Right lobe of liver (tissue), 6 donors: ENCODE measurements around the gene ITGA11. TPM values are rescaled to one million over a fixed set of nuclear protein-coding genes. Genes with fewer than 3 reads are reported as not detected.
A peak's percentile ranks its signal among the peaks of the same experiment; 100 is the strongest.

Experiments used
- ATAC-seq, 4 donors: fragments of 200-7000 bp; cut with Tn5 transposase; one replicate each; pipeline ENCODE4 v1.9.1; 2020; ENCODE audit warnings: mild to moderate bottlenecking in 4 of 4, moderate library complexity in 4 of 4
- DNase-seq, 3 donors: peaks; one replicate each; pipeline ENCODE4 v3.0.0-alpha.2; 2020
- H3K27ac ChIP-seq, 3 donors: fragments of 200-600 bp; one replicate each; pipeline ENCODE4 v1.8.0; 2022
- H3K27me3 ChIP-seq, 2 donors: fragments of 200-600 bp; one replicate each; pipeline ENCODE4 v1.8.0; 2022
- H3K36me3 ChIP-seq, 4 donors: fragments of 200-600 bp; sonication (generic) in 1 of 4; one replicate each; pipeline versions ENCODE4 v1.5.1 to v1.8.0; 2017 to 2022; ENCODE audit warnings: control low read depth in 1 of 4
- H3K4me1 ChIP-seq, 4 donors: fragments of 200-600 bp; sonication (generic) in 1 of 4; one replicate each; pipeline versions ENCODE4 v1.5.1 to v1.8.0; 2017 to 2022; ENCODE audit warnings: control low read depth in 1 of 4
- H3K4me3 ChIP-seq, 3 donors: fragments of 200-600 bp; one replicate each; pipeline ENCODE4 v1.8.0; 2022
- H3K9me3 ChIP-seq, 4 donors: fragments of 200-600 bp; sonication (generic) in 1 of 4; one replicate each; pipeline versions ENCODE4 v1.5.1 to v1.8.0; 2017 to 2022; ENCODE audit warnings: control low read depth in 1 of 4
- POLR2A ChIP-seq: fragments of 450-650 bp; IDR thresholded peaks from one replicate; pipeline ENCODE4 v1.6.1; 2017; ENCODE audit warnings: antibody characterized with exemption, mild to moderate bottlenecking
- WGBS: methylation state at CpG from one replicate; pipeline ENCODE4 v1.1.6; 2018; ENCODE audit warnings: low coverage, low lambda C conversion rate; ENCODE audit not compliant: insufficient coverage; ENCODE audit errors: missing lambda C conversion rate; 5-methylcytosine and 5-hydroxymethylcytosine counted together
- intact Hi-C, 2 donors: fragments of 100-400 bp; cut with DNase I; formaldehyde crosslinking; loops; one replicate each; pipeline versions ENCODE4 v1.11.2 to v1.14.1; 2022
- total RNA-seq, 6 experiments: library from RNA; depleted of rRNA in 2 of 6; stranded (reverse); fragments of >200 nt in 2 of 6; fragmentation: NEBNext Ultra II Directional in 3 of 6; extraction: Animal tissue kit (Norgen Biotek cat#: 25700) in 3 of 6; gene quantifications; one replicate each; pipeline versions ENCODE4 v1.1.0 to v1.2.4, GENCODE V29; 2016 to 2023
- TF ChIP-seq, protein P1 (sequence below), 4 donors: fragments of 200-600 bp in 3 of 4; fragments of 450-650 bp in 1 of 4; IDR thresholded peaks; one replicate each; pipeline versions ENCODE4 v1.5.1 to v1.8.0; 2016 to 2022; ENCODE audit warnings: antibody characterized with exemption in 4 of 4, mild to moderate bottlenecking in 2 of 4
- donor health status: DM: no; HTN: yes; CAD: no.
- donor health status: DM: no; HTN: no; CAD: no.
- donor health status: DM: no; HTN: no; CAD: no.
- donor health status: DM: no; HTN: yes; CAD: no.
- donor health status: DM: no; HTN: yes; CAD: no.

Gene ITGA11
- total RNA-seq, 6 experiments from 2014 or later, result 0.51 to 1.4 (median 0.73) TPM

DNA sequence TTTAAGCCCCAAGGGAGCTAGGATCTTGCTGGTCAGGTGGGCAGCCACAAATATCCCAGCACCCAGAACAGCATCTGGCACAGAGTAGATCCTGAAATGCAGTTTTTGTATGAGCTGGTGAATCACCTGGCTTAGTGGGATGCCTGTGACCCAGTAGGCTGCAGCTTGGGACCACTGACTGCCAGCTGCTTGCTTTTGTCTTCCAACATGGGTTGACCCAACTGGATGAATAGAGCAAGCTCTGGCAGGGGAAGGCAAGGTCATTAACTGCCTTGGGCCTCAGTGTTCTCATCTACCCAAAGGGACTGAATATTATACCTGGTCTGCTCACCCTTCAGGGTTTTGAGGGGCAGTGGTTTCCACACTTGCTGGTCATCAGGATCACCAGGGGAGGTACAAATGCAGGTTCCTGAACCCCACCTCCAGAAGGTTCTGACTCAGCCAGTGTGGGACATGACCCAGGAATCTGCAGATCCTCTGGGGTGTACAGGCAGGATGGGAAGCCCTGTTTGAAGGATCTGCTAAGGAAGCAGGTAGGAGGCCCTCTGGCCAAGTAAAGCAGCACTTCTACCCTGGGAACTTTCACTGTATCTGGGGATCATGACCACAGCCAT, 55.4 kb downstream of the ITGA11 start:
- H3K27me3 ChIP-seq, result no peaks in the 10 kb centered on the region
- ATAC-seq, result no peak
- H3K27ac ChIP-seq, result no peak overlapping the region
- H3K9me3 ChIP-seq, result no peaks in the 10 kb centered on the region
- H3K4me1 ChIP-seq, result no peaks in the 10 kb centered on the region
- no peak for DNase-seq
- intact Hi-C loops, result no loop called here
- TF ChIP-seq, protein P1, sequence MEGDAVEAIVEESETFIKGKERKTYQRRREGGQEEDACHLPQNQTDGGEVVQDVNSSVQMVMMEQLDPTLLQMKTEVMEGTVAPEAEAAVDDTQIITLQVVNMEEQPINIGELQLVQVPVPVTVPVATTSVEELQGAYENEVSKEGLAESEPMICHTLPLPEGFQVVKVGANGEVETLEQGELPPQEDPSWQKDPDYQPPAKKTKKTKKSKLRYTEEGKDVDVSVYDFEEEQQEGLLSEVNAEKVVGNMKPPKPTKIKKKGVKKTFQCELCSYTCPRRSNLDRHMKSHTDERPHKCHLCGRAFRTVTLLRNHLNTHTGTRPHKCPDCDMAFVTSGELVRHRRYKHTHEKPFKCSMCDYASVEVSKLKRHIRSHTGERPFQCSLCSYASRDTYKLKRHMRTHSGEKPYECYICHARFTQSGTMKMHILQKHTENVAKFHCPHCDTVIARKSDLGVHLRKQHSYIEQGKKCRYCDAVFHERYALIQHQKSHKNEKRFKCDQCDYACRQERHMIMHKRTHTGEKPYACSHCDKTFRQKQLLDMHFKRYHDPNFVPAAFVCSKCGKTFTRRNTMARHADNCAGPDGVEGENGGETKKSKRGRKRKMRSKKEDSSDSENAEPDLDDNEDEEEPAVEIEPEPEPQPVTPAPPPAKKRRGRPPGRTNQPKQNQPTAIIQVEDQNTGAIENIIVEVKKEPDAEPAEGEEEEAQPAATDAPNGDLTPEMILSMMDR (IDR thresholded peaks at IDR 0.05), result no peak
- no peak for TF ChIP-seq POLR2A
- H3K4me3 ChIP-seq, result no peak overlapping the region
- no peaks in the 10 kb centered on the region for H3K36me3 ChIP-seq

- no peak overlapping the region for H3K27ac ChIP-seq
- intact Hi-C loops, result no loop called here
- WGBS, result 81% methylated on average over 3 of the region's 6 CpGs
- no peaks in the 10 kb centered on the region for H3K9me3 ChIP-seq
- H3K4me1 ChIP-seq, result no peaks in the 10 kb centered on the region
- no peaks in the 10 kb centered on the region for H3K36me3 ChIP-seq
- no peak for DNase-seq
- no peak for TF ChIP-seq POLR2A
- TF ChIP-seq, protein P1 (IDR thresholded peaks at IDR 0.05), result no peak
- H3K27me3 ChIP-seq, result no peaks in the 10 kb centered on the region
- no peak for ATAC-seq
- no peak overlapping the region for H3K4me3 ChIP-seq
Observed at GRCh38 chr15:68375716-68376220, 56.2 kb downstream of the ITGA11 start.

GRCh38 chr15:68375191-68375631, 56.8 kb downstream of the ITGA11 start:
- WGBS, result 78% methylated on average over 2 of the region's 5 CpGs
- Histone ChIP-seq H3K9me3 (no peaks in the 10 kb centered on the region), H3K36me3 (no peaks in the 10 kb centered on the region), H3K27me3 (no peaks in the 10 kb centered on the region), H3K4me3 (no peak overlapping the region), H3K27ac (no peak overlapping the region), H3K4me1 (no peaks in the 10 kb centered on the region)
- peak in 1 of 3 donors; percentile 12 for DNase-seq
- intact Hi-C loops, result no loop called here
- ATAC-seq, result no peak
- no peak for TF ChIP-seq POLR2A
- TF ChIP-seq, protein P1 (IDR thresholded peaks at IDR 0.05), result no peak

- Histone ChIP-seq H3K9me3 (no peaks in the 10 kb centered on the region), H3K4me1 (no peaks in the 10 kb centered on the region), H3K27ac (no peak overlapping the region), H3K4me3 (no peak overlapping the region), H3K27me3 (no peaks in the 10 kb centered on the region), H3K36me3 (no peaks in the 10 kb centered on the region)
- intact Hi-C loops, result no loop called here
- DNase-seq (peak in 1 of 3 donors; percentile 33), ATAC-seq (no peak)
- WGBS, result 55% methylated on average over 1 of the region's 2 CpGs
- TF ChIP-seq POLR2A, result no peak
- TF ChIP-seq, protein P1 (IDR thresholded peaks at IDR 0.05), result no peak
Observed at GRCh38 chr15:68374168-68374745, 57.7 kb downstream of the ITGA11 start.
